Fibroblast of skin of abdomen (primary cell): ENCODE measurements around the gene CDH18.
A peak's percentile ranks its signal among the peaks of the same experiment; 100 is the strongest.

ENCODE experiments used
- DNase-seq: peaks from one replicate; pipeline ENCODE4 v3.0.0-alpha.2; 2013

The CDH18 gene

DNA sequence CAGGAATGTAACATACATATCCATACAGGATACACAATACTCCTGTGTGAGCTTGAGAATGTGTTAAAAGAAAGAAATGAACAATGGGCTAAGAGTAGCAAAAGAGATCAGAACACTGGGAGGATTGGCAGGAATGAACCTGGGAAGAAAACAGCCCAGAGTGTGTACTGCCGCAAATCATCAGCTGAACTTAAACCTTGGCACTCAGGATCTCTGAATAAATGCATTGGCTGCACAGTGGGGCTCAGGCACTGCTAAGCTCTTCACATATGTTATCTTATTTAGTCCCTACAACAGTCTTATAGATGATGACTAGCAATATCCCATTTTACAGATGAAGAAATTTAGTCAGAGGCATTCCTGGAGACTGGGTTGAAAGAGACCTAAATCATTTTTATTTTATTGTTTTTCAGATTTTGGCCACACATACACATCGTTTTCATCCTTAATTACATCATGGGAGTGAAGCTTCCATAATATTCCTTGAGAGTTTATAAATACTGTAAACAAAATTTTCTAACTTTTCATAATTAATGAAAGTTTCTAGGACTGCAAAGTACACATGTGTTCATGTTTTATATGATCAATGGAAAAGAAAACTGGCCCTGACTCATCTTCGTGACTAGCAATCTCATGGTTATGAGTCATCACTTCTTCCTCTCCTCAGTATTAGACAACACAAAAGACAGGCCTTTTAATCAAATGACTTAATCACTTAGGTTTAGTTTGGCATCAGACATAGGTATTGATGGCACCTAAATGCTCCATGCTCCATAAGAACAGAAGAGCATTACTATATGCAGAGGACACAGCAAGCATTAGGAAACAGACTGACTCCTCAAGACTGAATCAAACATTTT lies 59.2 kb downstream of the CDH18 start:
- DNase-seq: peak; percentile 89

DNA sequence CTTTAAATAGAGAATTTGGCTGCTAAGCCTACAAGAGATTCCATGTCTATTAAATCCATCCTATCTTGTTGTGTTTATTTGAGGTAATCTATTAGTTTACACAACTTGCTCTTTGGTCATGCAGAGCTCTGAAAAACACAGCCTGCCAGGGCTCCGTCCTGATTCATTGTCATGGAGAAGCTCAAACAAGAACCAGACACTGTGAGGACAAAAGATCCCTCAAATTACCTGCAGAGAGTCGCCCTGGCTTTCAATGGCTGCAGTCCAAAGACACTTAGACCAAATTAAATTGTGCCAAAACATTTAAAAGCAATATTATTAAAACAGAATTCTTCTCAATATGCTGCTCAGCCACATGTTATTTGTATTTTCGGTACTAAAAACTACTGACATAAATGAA lies 60.1 kb downstream of the CDH18 start:
- no peak for DNase-seq

DNA sequence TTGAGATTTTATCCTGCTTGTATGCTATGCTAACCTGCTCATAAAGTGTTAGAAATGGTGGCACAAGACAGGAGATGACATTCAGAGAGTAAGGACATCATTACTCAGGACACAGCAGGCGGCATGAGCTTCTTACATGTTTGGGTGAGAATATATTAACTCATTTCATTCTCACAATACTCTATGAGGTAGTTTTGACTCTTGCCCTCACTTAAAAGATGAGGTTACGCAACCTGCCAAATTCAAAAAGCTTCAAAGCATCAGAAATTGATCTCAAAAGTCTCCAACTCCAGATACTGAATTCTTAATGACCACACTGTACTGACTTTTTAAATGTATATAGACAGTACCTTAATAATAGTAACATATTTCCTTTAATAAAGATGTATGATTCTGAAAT lies 60.8 kb downstream of the CDH18 start:
- no peak for DNase-seq

DNA sequence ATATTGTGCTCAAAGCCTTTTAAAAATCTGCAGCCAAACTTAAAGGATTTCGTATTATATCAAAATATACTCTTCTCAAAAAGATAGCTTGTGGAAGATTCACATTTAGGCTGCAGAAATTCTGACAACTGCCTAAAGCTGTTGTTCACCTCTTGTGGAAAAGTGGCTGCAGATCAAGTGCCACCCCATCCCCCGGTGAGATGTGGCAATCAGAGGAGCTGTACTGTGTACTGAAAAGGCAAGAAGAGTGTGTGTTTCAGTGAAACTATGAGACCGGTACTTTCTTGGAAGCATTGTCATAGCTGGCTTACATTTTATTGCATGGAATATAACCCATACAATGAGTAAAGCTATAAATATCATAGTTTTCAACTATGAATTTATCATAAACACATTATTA lies 64.3 kb downstream of the CDH18 start:
- no peak for DNase-seq

DNA sequence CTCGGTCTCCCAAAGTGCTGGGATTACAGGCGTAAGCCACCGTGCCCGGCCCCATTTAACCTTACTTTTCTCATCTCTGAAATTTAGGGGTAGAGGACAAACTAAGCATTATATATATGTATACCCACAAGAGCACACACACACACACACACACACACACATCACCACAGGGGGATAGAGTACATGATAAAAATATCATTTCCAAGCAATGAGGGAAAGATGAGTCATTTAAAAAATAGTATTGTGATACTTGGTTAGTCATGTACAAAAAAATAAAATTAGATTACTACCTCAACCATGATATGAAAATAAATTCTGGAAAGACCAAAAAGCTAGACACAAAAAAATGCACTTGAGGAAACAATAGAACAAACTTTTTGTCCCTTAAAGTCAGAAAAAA lies 67.2 kb downstream of the CDH18 start:
- peak; percentile 27 for DNase-seq

DNA sequence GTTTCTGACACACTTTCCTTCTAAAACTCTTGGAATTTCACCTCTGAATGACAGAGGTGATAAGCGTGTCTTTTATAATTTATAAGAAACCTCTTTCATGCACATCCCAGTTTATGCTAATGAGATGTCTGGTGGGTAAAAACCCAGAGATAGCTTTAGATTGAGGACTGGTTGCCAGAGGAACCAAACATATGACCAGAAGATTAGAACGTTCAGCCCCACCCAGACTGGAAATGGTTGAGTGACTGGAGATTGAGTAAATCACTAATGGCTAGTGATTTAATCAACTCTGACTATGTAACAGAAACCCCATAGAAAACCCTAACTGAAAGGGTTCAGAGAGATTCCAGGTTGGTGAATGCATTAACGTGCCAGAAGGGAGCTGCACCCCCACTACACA lies 69.2 kb downstream of the CDH18 start:
- no peak for DNase-seq

DNA sequence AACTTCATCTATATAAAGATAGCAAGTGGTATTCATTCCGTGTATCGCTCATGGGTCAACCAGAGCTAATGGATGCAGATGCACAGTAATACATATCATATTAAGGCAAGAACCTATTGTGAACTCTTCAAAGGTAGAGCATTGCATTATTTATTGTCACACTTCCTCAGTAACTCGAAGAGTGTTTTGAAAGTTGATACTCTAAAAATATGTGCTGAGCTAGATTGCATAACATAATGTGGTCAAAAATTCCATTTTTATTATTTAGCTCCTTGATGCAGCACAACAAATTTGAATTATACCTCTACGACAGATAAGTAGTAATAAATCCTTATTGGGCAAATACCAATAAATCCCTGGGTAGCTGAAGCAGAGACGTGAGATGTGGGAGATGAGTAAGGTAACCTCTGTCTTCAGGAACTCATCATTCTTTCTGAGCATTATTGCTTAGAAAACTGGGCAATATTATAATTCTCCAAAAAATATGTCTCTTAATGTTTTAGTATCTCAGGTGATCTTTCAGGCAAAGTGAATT lies 70.3 kb downstream of the CDH18 start:
- DNase-seq: no peak

DNA sequence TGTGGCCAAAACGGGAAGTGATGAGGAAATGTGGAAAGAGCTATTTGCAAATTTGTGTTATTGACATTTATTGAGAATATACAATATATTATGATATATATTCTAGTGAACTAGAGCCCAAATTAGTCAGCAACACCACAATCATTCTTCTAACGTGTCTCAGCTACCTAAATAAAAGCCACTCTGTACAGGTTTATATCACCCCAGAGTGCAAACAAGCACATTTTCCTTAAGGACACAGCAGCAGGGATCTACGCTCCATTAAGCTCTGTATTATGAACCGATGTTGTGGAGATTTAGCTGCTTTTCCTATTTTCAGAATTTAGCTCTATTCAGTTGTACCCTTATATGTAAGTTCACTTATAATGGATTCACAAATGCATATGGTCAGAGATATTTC lies 77.9 kb downstream of the CDH18 start:
- DNase-seq: no peak

DNA sequence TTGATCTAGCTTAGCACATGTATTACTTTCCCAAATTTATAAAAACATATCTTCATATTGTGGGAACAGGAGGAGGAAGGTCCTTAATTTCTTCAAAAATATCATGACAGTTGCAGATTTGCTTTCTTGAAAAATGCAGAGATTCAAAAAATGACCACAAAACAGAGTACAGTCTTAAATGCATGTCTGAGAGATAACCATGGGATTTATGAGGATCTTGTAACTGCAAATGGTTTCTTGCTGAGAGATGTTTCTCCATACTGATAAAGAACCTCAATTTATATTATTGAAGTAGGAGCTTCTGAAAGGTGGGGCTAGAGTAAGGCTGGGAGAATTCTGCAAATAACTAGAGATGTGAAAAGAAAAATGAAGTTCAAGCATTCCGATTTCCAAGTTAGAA lies 83.2 kb downstream of the CDH18 start:
- DNase-seq: no peak

DNA sequence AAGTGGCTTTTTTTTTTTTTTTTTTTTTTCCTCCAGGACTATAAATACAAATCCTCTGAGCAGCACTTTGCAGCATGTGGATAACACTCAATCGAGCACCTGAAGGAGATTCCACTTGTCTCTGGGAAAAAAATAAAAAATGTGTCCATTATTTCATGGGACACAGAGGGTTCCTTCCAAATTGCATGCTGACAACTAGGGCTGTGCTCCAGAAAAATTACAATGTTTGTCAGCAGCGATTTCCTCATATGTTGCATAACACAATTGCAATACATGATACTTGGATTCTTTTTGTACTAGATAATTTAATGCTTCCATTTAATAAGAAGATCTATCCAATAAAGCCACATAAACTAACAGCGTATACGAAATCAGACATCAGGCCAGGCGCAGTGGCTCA lies 84.4 kb downstream of the CDH18 start:
- DNase-seq: no peak

DNA sequence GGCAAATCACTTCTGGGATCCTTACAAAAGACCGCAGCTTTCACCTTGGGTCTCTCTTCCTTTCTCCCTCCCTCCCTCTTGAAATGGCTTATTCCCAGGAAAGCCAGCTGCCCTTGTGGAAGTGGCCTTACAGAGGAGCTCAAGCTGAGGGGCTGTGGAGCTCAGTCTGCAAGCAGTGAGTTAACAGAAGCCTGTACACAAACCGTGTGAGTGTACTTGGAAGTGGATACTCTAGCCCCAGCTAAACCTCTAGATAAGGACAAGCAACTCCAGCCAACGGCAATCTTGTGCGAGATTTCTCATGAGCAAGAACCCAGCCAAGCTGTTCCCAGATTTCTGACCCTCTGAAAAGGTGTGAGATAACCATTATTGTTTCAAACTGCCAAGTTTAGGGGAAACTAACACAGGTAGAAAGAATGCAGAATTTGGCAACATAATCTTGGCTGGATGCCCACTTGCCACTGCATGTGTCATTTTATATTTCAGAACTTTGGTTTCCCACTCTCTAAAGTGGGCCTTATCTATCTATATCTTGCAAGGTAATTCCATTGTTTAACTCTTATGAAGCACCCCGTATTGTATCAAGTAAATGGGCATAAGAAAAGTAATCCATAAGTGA lies 85.6 kb downstream of the CDH18 start:
- DNase-seq: no peak

DNA sequence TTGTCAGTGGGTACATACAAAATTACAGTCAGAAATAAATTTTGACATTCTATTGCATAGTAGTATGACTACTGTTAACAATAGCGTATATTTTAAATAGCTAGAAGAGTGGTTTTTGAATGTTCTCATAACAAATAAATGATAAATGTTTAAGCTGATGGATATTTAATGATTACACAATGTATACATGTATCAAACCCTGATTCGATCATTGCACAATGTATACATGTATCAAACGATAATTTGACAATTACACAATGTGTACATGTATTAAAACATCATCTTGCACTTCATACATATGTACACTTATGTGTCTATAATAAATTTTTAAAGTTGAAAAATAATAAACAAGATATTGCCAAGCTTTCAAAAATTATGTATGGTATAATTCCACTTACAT lies 87.7 kb downstream of the CDH18 start:
- no peak for DNase-seq

DNA sequence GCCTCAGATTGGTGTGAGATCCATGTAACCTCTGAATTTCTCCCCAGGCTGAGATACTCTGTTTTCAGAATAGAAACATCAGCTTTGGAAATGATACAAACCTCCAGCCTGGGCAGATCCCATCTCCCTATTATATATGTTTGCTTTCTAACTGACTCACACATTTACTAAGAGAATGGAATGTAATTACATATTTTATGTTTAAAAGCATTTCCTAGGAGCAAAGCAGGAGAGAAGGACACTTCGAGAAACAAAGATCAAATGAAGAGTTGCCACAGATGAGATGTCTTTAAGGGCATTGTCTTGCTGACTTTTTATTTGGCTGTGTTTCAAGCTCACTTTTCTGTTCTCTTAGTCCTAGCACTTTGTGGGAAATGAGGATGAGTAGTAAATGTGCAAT lies 96.3 kb downstream of the CDH18 start:
- peak; percentile 74 for DNase-seq

DNA sequence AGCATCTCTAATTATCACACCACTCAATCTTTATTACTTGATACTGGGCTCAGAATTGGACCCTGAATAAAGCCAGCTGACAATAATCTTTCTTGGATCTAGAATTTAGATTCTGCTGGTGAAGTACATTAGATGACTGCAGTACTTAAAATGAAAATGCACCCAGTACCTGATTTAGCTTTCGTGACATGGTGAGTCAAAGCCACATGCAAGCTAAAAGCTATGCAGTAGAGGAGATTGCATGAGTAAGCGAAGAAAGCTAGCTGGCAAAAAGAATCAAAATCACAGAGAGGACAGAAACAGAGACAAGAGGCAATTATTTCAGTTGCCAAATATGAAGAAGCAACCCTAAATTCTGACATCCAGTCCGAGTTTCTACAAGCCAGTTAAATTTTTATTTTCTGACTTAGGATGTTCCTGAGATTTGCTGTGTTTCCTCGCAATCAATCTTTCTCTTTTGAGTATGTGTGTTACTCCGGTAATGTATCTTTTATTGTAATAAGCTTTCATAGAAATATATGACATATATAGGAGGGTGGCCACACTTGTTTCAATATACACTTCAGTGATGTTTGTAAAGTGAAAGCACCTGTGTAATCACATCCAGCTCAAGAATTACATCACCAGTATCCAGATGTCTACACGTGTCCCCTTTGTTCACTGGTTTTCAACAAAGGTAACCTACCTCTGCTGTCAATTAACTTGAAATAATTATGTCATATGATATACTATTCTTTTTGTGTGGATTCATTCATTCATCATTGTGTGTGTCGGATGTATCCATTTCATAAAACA lies 101.7 kb downstream of the CDH18 start:
- peak; percentile 80 for DNase-seq

DNA sequence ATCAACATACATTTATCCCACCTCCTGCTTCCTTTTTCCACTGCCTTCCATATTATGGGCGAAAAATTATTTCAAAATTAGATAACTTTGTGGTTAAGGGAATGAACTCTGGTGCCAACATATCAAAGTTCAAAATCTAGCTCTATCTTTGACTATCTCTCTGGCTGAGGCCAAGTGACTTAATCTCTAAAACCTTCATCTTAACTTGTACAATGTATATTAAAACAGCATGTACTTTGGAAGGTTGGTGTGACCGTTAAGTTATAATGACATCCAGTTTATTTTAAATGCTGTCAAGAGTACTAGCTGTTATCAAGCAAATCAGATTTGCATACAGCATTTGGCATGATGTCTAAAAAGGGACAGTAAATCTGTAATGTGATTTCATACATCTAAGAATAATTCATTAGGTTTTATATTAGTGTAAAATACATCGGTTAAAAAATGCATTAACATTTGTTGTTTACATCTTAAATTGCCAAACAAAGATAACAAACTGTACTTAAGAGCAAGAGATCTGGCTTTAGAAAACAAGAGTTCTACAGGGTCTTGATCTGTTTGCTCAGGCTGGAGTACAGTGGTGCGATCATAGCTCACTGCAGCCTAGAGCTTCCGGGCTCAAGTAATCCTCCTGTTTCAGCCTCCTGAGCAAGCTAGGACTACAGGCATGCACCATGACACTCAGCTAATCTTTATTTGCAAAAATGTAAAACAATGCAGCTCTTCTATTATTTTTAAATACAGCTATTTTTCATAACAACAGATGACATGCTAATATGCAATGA lies 102.8 kb downstream of the CDH18 start:
- no peak for DNase-seq

DNA sequence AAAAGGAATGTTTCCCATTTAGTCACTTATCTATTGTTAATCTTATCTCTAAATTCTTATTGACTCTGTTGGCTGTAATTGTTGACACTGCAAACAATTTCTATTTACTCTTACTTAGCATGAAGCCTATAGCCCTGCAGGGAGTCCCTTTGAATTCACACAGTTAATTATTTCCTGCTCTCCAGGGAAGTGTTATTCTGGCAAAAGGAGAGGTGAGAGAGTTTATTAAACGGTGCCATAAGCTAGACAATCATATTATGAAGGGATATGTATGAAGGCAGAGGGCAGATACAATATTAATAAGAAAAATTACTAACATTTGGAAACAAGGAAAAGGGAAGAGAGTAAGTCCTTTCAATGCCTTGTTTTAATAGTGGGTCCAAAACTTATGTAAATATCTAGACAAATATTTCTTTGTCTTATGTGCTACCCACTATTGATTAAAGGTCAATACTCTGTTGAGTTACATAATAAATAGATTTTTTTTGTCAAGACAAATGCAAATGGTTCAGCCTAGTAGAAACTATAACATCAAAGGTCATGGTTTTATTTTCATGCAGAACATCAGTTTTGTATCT lies 107.1 kb downstream of the CDH18 start:
- no peak for DNase-seq

DNA sequence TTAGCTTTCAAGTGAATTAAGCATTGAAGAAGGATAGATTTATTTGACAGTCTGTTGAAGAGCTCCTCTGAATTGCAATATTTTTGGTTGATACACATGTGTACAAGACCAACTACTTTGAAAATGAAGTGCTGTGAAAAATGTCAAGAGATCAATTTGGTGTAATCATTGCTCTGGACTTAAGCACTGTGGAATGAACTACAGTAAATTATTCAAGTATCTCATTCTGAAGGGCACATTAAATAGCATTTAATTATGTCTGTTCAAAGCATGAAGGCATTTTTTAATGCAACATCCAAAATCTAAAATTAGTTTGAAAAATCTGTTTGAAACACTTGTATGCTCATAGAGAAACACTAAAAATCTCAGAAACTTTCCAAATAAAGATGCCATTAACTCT lies 107.5 kb downstream of the CDH18 start:
- DNase-seq: no peak

DNA sequence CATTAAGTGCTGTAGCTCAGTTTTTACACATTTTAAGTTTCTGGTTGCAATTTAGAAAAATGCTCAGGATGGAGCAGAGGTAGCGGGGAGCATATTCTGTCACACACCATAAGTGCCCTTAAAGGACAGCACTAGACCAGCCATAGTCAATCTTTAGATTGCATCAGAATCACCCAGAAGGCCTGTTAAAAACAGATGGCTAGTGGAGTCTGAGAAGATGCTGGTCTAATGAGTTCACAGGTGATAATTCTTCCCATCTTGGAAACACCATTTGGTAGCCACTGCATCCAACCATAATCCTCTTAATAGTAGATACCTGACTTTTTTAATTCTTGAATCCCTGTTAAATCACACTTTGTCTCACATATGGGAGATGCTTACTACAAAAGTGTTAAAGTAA lies 113.2 kb downstream of the CDH18 start:
- no peak for DNase-seq

DNA sequence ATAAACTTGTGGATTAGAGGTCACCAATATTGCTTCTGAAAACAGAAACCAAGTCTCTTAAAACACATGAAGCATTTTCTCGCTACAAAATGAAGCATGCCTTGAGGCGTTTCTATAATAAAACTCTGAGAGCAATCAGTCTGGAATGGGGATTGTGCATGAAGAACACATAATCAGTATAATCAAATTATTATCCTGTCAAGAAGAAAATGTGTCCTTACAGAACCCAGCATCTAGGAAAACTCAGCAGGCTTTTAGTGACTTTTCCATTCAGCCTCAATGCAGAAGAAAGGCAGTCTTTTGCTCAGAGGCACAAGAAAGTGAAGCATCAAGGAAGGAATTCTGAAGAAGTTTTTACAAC lies 121.9 kb downstream of the CDH18 start:
- DNase-seq: no peak

DNA sequence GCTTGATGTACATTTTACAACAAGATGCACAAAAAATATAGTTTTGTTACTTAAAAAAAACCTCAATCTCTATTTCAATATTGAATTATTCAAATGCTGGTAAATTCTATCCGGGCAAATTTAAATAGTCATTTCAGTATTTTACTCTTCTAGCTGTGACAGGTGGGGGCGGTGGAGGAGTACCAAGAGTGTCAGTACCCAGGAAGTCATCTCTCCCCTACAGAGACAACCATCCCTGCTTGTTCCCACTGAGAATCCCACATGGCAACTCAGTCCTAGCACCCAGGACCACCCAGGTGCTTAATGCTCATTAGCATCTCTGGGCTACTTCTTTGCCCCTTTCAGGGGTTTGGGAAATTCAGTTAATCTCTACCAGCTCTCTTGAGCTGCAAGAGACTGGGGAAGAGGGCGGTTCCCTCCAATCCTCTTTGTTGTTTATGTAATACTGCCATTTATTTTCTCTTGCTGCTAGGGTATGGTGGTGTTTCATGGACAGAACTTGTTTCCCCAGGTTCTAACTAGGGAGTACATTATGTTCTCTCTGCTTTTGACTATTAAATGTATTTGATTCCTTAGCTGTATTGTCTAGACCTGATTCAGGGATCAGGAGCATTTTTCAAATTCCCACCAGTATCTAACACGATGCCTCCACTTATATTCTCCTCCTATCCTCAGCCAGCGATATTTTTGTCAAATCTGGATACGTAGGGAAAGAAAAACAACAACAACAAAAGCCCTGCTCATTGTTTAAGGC lies 122.5 kb downstream of the CDH18 start:
- DNase-seq: no peak

DNA sequence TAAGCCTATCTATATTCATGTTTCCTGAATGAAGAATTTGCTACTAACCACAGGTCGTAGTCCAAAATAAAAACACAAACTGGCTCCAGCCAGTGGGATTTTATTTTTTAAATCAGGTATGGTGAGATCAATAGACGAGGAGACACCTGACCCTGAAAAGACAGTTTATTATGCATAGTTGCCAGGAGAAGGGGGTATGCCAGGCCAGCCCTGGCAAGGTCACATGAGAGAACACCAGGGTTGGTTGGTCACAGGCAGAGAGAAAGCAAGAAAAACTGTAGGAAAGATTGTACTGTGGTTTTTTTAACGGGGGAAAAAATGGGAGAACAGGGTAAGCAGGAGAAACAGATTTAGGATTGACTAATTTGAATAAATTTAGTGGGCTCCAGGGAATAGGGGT lies 125.3 kb downstream of the CDH18 start:
- no peak for DNase-seq

DNA sequence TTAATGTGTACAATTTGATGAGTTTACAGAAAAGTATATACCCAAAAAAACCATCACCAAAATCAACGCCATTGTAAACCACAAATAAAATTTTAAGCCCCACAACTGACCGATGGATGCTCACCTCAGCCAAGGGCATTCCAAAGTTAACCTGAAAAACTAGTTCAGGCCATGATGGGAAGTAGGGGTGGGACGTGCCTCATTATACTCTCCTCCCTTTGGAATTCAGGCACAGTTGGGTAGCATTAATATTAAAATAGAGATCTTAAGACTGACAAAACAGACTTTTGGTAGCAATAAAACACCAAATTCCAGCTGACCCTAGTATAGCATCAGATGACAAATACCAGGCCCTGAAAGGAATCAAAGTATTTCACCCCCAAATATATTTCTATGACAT lies 129.0 kb downstream of the CDH18 start:
- DNase-seq: no peak
